Measurements from ENCODE around the gene C16orf96. TPM values are rescaled to one million over a fixed set of nuclear protein-coding genes. Genes with fewer than 3 reads are reported as not detected.

The C16orf96 gene
- total and polyA plus RNA-seq, 2 of the 13 experiments (the other 11 are each of a cell fraction or from before 2014, with no cell fraction given): 0.03 TPM; not detected in 1

GRCh38 chr16:4557973-4558372, 1.8 kb downstream of the C16orf96 start (continued):
- TF ChIP-seq NR2F6 (IDR thresholded peaks at IDR 0.05) (peak; percentile 57), NR2F6 (CRISPR knock-in tag; IDR thresholded peaks at IDR 0.05) (peak; percentile 49; the same call in 1 of the 2 replicates), NR2F2 (IDR thresholded peaks at IDR 0.05; ENCODE audit: borderline replicate concordance, low read depth) (0 out of 2 replicates have a peak, but pooled peaks have one; percentile 28), MYC (CRISPR knock-in tag; IDR thresholded peaks at IDR 0.05; ENCODE audit: borderline replicate concordance) (0 out of 2 replicates have a peak, but pooled peaks have one; percentile 14), ZNF512 (CRISPR knock-in tag; IDR thresholded peaks at IDR 0.05) (no peak), KLF13 (CRISPR knock-in tag; IDR thresholded peaks at IDR 0.05) (no peak), SETDB1 (CRISPR knock-in tag; IDR thresholded peaks at IDR 0.05; ENCODE audit: borderline replicate concordance) (no peak), ZFP37 (CRISPR knock-in tag; IDR thresholded peaks at IDR 0.05; ENCODE audit: borderline replicate concordance) (no peak), NR2F1 (CRISPR knock-in tag; IDR thresholded peaks at IDR 0.05) (peak in 1 of 2 experiments; percentile 61; a peak in 1 of 4 replicates), THRA (CRISPR knock-in tag; IDR thresholded peaks at IDR 0.05; ENCODE audit: borderline replicate concordance) (peak; percentile 50; the same call in 1 of the 2 replicates), GFI1 (CRISPR knock-in tag; IDR thresholded peaks at IDR 0.05; ENCODE audit: borderline replicate concordance) (no peak)

GRCh38 chr16:4561596-4561995, 5.5 kb downstream of the C16orf96 start:
- Histone ChIP-seq H3K4me1 (ENCODE audit: insufficient read depth, low read length) (peaks cover 13% of the 10 kb centered on the region), H3K27ac (ENCODE audit: extremely low read length, insufficient read depth, low read length) (no peak overlapping the region), H4K20me1 (ENCODE audit: insufficient read depth, low read length) (no peaks in the 10 kb centered on the region), H3K4me3 (replicated peaks in 1 of 3; ENCODE audit: insufficient read depth in 1 of 3, low read depth in 2 of 3, low read length in 3 of 3) (no peak overlapping the region), H3K4me2 (ENCODE audit: low read depth, low read length) (no peak overlapping the region), H3K79me2 (ENCODE audit: insufficient read depth, low read length) (no peaks in the 10 kb centered on the region), H3K27me3 (ENCODE audit: control insufficient read depth in 1 of 2, insufficient read depth in 2 of 2, low read length in 2 of 2) (peaks cover 1 to 26% of the 10 kb centered on the region in 2 experiments; a peak in 3 of 5 replicates), H3K9ac (ENCODE audit: insufficient read depth, low read depth, low read length) (no peak overlapping the region), H3K36me3 (replicated peaks in 1 of 2; ENCODE audit: control insufficient read depth in 1 of 2, insufficient read depth in 2 of 2, low read length in 2 of 2) (no peaks in the 10 kb centered on the region), H2AFZ (ENCODE audit: low read length) (no peak overlapping the region), H3K9me3 (ENCODE audit: low read length) (no peaks in the 10 kb centered on the region)
- in situ Hi-C loops (cut with HindIII; ENCODE audit: extremely low pct_ligation_motif_present, low pct_unique_long_range_greater_than_20kb): no loop called here
- CTCF ChIA-PET (ENCODE audit: low intra/inter-chr PET ratio, low total read pairs): no interaction called here
- intact Hi-C loops (cut with micrococcal nuclease; ENCODE audit: unreplicated experiment): loop anchor here (10.0 kb wide), 1 partner anchor 67 kb away; no protein-coding TSS in a partner anchor
- ATAC-seq (peak; percentile 41; the same call in 2 of the 3 replicates), FAIRE-seq (no peak), DNase-seq (ENCODE audit: low spot score) (no peak)
- POLR2A ChIA-PET: no interaction called here
- WGBS (ENCODE audit: low lambda C conversion rate): 14% methylated on average over 9 of the region's 9 CpGs
- no TSS peak for BruUV-seq (replicated peaks)
- TF ChIP-seq DNMT1 (CRISPR knock-in tag; IDR thresholded peaks at IDR 0.05) (no peak), RXRA (CRISPR knock-in tag; IDR thresholded peaks at IDR 0.05) (no peak), ZNF337 (CRISPR knock-in tag; IDR thresholded peaks at IDR 0.05; ENCODE audit: borderline replicate concordance, low read depth) (no peak), HNF1B (CRISPR knock-in tag; IDR thresholded peaks at IDR 0.05) (no peak), ZNF44 (CRISPR knock-in tag; IDR thresholded peaks at IDR 0.05) (no peak), ZNF770 (CRISPR knock-in tag; IDR thresholded peaks at IDR 0.05) (no peak), HDAC6 (IDR thresholded peaks at IDR 0.05; ENCODE audit: low read depth, low read length) (no peak)

Data from HepG2 (cell line).